IPS-NIHi11 (cell line): ENCODE measurements around the gene LAMA2.
"Not testable (repeated sequence)": the region's sequence is repeated elsewhere in the genome, so short reads cannot be mapped to it uniquely, and the experiment has no call there.

Experiments used
- DNase-seq: peaks from one replicate; pipeline ENCODE4 v3.0.0; 2012; ENCODE audit warnings: mixed read lengths, low spot score

LAMA2 gene

GRCh38 chr6:129006724-129007514 lies 124.0 kb downstream of the LAMA2 start:
- no peak for DNase-seq

DNA sequence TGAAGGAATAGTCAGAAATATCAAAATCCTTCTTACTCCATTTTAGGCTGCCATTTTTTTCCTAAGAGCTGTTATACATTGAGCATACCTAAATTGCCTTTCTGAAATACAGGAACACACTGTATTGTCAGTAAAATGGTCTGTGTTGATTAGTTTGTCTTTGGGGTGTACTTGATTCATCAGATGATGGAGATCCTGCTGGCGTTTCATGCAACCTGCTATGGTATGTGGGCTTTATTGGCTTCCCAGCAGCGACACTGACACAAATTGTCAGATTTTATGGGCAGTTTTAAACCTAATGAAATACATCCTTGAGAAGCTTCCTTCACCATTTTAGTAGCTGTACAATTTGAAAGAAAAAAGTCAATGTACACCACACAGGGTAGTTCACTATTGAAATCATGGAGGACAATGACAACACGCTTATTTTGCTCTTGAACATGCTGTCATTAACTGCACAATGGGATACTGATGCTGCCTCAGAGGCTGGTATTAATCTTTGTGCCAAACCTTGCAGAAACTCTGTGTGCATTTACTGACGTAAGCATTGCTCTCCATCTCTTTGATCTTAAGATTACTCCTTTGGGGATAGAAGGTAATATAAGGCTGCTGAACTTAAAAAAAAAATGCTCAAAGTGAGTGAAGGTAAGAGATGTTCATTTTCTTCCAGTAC lies 124.9 kb downstream of the LAMA2 start:
- DNase-seq, result no peak

GRCh38 chr6:129008591-129008990 lies 125.7 kb downstream of the LAMA2 start:
- no peak for DNase-seq

DNA sequence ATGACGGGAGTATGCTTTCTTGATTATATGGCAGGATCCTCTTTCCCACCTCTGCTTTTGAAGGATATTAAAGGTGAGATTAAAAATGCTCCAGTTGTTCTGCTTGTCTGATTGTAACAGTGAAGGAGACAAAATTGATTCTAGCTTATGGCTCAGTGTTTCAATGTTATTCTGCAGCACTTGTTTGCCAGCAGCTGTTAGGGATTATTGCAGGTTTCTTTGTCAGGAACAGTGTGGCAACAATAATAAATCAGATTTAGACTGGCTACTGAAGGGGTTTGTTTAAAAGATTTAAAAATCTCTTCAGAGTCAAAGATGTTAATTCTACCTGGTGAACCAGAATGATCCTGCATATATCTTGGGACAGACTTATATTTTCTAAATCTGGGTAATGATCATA lies 126.9 kb downstream of the LAMA2 start:
- no peak for DNase-seq

DNA sequence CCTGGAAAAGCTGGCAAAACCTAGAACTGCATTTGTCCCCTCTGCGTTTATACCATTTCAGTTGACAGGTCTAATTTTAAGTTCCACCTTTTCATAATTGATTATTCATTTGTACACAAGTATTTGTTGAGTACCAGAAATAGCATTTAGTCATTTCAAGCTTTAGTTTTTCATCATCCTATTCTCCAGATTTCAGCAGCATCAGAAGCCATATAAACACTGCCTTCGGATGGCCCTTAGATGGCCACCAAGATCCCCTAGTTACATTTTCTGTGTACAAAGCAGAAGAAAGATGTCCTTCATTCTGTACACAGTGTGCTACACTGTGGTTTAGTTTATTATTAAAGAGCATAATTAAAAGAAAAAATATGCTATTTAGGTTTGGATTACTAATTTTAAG lies 131.4 kb downstream of the LAMA2 start:
- DNase-seq, result no peak

GRCh38 chr6:129015721-129016120 lies 132.8 kb downstream of the LAMA2 start:
- DNase-seq, result no peak

DNA sequence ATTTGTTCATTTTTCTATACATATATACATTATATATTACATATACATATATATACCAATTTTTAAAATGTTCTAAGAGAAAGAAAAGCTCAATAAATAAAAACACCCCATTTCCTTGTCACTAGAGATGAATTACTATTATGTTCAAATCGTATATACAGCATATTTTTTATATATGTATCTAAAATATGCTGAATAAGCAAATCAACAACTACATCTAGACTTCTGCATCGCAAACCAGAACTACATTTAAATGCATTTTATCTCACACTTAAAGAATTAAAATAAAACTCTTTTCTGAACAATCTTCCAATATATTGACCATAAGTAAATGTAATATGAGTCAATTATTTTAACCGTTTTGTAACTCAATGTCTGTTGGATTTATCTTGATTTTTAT lies 133.9 kb downstream of the LAMA2 start:
- no peak for DNase-seq

- no peak for DNase-seq
Measured at GRCh38 chr6:129022011-129022553, 139.1 kb downstream of the LAMA2 start.

- DNase-seq, result no peak
Measured at GRCh38 chr6:129026601-129027000, 143.7 kb downstream of the LAMA2 start.

DNA sequence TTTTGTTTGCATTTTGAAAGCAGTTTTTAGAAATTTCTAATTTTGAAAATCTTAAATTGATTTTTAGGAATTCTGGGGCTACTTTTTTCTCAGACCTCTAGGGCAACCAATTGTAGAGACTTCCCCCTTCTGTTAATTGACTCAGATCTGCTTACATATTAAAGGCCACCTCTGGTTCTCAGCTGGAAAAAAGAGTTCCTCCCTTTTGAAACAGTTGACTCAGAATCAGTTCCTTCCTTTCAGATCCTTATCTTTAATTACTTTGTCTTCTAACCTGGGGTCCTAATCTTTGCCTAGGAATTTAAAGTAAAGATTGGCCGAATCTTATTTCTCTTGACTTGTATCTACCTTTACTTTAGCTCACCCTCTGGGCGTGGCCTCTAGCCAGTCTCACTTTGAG lies 146.8 kb downstream of the LAMA2 start:
- DNase-seq, result peak; percentile 13

DNA sequence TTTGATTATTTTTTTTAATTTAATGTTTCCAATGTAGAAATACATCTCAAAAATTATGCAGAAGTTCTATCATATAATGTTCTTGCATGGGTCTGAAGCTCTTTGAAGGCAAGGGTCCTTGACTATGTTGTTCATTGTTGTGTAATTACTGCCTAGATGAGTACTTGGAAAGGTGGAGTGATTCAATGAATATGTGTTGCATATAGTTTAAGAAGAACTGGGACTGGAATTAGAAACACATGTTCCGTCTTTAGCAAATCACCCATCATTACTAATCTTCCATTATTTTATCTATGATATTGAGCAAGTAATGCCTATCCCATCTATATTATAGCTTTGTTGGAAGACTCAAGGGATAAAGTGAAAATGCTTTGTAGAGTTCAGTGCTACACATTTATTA lies 147.3 kb downstream of the LAMA2 start:
- no peak for DNase-seq

DNA sequence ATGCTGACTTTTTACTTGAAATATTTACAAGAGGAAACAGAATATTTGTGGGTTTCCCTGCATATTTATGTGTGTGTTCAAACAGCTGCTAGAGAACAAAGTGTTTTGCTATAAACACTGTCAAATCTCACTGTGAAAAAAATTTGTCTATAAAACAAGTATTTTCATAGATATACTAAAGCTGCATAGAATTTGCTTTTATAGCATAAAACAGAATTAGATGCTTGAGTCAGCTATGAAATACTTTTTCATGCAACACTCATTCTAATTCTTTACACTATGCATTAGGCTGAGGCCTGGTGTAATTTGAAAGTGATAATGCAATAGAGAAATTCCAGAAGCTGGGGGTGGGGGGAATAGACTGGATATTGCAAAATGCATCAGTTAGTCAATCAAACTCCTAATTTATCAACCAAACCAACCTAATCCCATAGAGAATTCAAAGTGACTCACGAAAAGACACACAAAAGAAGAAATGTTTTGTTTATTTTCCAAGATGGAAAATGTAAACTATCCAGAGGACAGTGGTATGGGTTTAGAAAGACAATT lies 148.2 kb downstream of the LAMA2 start:
- DNase-seq, result no peak

DNA sequence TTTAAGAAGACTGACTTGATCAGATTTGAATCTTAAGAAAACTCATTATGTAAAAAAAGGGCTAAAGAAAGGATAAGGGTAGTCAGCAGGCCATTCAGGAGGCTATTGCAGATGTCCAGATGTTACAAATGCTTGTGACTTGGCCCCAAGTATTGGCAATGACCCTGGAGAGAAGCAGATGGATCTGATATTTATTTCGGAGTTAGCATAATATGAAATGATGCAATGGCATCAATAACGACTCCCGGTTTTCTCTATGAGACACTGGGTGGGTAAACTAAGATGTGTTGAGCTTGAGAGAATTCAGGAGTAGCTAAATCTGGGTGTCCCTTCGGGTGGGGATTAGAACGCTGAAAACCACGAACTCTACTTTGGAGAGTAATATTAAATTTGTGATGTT lies 149.7 kb downstream of the LAMA2 start:
- DNase-seq, result no peak

DNA sequence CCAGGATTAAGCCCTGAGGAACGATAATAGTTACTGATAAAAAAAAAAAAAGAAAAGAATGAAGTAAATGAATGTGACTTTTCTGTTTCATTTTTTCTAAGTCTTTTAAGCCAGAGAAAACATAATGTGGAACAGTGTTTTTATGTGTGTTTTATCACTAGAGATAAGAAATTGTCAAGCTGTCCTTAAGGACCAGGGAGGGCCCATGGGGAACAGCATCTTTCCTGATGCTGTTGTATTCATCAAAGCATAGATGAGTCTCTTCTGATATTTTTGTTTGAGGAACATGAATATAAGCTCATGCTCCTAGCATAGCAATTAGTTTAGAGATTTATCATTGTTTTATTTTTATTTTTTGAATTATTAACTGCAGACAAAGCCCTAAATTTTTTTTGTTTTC lies 150.2 kb downstream of the LAMA2 start:
- no peak for DNase-seq

DNA sequence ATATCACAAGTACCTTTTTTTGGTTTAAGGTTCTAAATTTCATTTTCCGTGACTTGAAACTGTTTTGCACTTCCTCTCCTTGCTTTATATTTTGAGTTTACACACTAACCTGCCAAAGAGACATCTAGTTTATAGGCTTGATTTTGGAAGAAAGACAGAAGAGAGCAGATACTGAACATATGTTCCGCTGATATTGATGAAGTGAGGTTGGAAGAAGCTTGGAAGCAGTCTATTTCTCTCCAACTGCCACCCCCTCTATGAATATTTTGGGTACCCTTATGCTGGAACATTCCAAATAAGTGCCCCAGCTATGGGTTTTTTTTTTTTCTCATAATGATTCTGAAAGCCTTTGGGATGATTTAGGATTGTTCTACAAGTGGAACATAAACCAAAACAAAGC lies 150.6 kb downstream of the LAMA2 start:
- DNase-seq, result no peak

DNA sequence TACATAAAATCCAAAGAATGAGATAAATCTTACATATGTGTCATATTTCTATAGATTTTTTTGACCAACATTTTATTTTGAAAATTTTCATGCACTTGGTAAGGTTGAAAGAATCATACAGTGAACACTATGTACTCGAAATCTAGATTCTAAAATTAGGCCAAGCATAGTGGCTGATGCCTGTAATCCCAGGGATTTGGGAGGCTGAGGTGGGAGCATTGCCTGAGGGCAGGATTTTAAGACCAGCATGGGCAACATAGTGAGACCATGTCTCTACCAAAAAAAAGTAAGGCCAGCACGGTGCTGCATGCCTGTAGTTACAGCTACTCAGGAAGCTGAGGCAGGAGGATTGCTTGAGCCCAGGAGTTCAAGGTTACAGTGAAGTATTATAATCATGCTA lies 158.6 kb downstream of the LAMA2 start:
- DNase-seq, result no peak

DNA sequence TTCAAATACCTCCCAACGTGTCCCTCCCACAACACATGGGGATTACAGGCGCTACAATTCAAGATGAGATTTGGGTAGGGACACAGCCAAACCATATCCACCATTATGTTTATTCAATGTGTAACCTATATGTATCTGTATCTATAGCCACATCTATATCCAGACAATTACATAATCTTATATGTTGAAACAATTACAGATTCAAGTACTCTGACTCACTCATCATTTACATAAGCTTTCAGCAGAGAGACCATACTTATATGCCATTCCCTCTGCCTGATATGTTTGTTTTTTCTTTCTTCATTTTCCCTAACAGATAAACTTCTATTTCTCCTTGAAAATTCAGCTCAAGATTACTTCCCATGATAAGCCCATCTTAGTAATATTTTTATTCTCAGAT lies 163.6 kb downstream of the LAMA2 start:
- no peak for DNase-seq

GRCh38 chr6:129047834-129048233 lies 164.9 kb downstream of the LAMA2 start:
- DNase-seq, result no peak

DNA sequence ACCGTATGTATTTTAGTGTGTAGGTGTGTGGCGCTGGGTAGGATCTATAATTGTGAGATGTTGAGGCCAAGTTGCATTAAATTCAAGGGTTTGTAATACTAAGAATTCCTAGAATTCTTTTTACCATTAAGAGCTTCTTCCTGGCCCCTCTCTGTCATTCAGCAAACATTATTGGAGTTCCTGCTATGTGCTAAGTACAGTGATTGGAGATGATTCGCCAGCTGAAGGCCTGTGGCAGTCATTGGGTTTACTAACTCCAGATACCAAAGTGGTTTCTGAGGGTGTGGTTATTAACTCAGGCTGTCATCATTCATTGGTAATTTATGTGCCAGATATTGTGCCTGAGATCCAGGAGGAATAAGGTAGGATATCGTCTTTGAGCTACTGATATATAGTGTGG lies 167.1 kb downstream of the LAMA2 start:
- DNase-seq, result no peak

DNA sequence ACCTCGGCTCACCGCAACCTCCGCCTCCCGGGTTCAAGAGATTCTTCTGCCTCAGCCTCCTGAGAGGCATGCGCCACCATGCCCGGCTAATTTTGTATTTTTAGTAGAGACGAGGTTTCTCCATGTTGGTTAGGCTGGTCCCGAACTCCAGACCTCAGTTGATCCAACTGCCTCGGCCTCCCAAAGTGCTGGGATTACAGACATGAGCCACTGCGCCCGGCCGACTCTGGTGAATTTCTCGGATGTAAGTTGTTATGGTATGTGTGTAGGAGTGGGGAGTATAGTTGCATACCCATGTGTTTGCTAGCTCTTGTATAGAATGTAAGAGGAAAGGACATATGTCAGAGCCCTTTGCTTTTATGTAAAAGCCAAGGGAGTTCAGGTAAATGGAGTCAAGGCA lies 170.2 kb downstream of the LAMA2 start:
- DNase-seq, result not testable (repeated sequence)

GRCh38 chr6:129055796-129056195 lies 172.9 kb downstream of the LAMA2 start:
- no peak for DNase-seq

DNA sequence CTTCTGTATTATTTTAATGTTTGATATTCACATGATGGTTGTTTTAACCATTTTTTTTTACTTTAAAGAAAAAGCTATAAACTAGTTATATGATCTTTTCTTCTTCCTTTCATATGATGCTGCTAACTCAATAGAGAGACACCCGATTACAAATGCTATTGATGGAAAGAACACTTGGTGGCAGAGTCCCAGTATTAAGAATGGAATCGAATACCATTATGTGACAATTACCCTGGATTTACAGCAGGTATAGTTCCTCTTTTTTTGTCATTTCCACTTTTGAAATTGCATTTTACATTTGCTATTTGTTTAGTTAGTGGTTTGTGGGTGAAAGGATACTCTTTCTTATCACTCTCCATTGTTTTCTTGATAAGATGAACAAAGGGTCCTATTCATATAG lies 176.7 kb downstream of the LAMA2 start:
- no peak for DNase-seq

DNA sequence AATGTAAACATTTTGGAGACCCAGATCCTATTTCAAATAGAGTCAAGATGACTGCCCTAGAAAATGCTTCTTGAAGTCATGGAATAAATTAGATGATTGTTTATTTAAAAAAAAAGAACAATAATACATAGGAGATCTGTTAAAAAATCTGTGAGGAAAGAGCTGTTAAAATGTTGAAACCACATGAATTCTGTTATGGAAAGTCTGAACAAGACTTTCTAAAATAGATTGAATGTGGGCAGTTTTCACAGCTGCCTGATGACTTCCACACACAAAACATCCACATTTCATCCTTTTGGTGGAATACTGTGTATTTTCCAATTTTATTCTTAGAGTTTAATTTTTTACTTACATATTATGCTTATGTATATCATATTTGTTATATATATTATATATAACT lies 186.1 kb downstream of the LAMA2 start:
- DNase-seq, result no peak
